Naive thymus-derived CD4-positive, alpha-beta T cell (primary cell): Measurements from ENCODE around the gene YJEFN3. TPM values are rescaled to one million over a fixed set of nuclear protein-coding genes. Genes with fewer than 3 reads are reported as not detected.

Experiments used
- ATAC-seq: fragments of 150-1000 bp; cut with Tn5 transposase; 2 replicates; pipeline ENCODE4 v1.10.0; 2021; ENCODE audit warnings: mild to moderate bottlenecking, moderate library complexity
- CTCF ChIA-PET: fragments of 350-600 bp; sonication (Branson Sonifier 250); formaldehyde crosslinking; loops from one replicate; lab custom pipeline; 2021; ENCODE audit warnings: antibody characterized with exemption; lab: Charles Lee
- POLR2A ChIA-PET: fragments of 350-600 bp; sonication (Branson Sonifier 250); formaldehyde crosslinking; loops from one replicate; lab custom pipeline; 2021; ENCODE audit warnings: antibody characterized with exemption, inconsistent platforms; lab: Charles Lee
- DNase-seq, 9 donors: peaks; one replicate each; pipeline versions ENCODE4 v3.0.0 to v3.0.0-alpha.2; 2020 to 2022; ENCODE audit warnings: mixed read lengths in 1 of 9
- H3K27ac ChIP-seq: one replicate; pipeline ENCODE4 v1.7.0; 2013; ENCODE audit warnings: mild to moderate bottlenecking, low read depth, low read length, moderate library complexity
- H3K27me3 ChIP-seq, 2 donors: one replicate each; pipeline ENCODE4 v1.7.0; 2013; ENCODE audit warnings: low read length in 2 of 2, mild to moderate bottlenecking in 2 of 2, moderate library complexity in 2 of 2; ENCODE audit not compliant: control insufficient read depth in 2 of 2, insufficient read depth in 2 of 2
- H3K36me3 ChIP-seq, 3 experiments: 1 replicate in 2 of 3; 2 replicates in 1 of 3; pipeline ENCODE4 v1.7.0; 2013; ENCODE audit warnings: low read length in 3 of 3, mild to moderate bottlenecking in 3 of 3, moderate library complexity in 1 of 3; ENCODE audit not compliant: insufficient read depth in 3 of 3, control insufficient read depth in 2 of 3
- H3K4me1 ChIP-seq, 2 donors: one replicate each; pipeline ENCODE4 v1.7.0; 2013; ENCODE audit warnings: low read length in 2 of 2, mild to moderate bottlenecking in 2 of 2, moderate library complexity in 1 of 2; ENCODE audit not compliant: control insufficient read depth in 2 of 2, insufficient read depth in 2 of 2
- H3K4me3 ChIP-seq: 2 replicates; pipeline ENCODE4 v1.7.0; 2013; ENCODE audit warnings: mild to moderate bottlenecking, low read length
- H3K9me3 ChIP-seq, 3 experiments: 1 replicate in 2 of 3; 2 replicates in 1 of 3; pipeline ENCODE4 v1.7.0; 2013; ENCODE audit warnings: low read length in 3 of 3; ENCODE audit not compliant: control insufficient read depth in 2 of 3
- H3K27ac Mint-ChIP-seq, 9 donors: one replicate each; pipeline ENCODE4 v1.8.0; 2020 to 2022; ENCODE audit warnings: mixed read lengths in 9 of 9, mild to moderate bottlenecking in 8 of 9, moderate library complexity in 5 of 9, inconsistent platforms in 2 of 9
- H3K27me3 Mint-ChIP-seq, 5 donors: one replicate each; pipeline ENCODE4 v1.8.0; 2021 to 2022; ENCODE audit warnings: mixed read lengths in 5 of 5, mild to moderate bottlenecking in 1 of 5
- H3K36me3 Mint-ChIP-seq, 5 donors: one replicate each; pipeline ENCODE4 v1.8.0; 2020 to 2022; ENCODE audit warnings: mixed read lengths in 5 of 5, mild to moderate bottlenecking in 3 of 5, inconsistent platforms in 1 of 5
- H3K4me1 Mint-ChIP-seq, 7 donors: one replicate each; pipeline ENCODE4 v1.8.0; 2020 to 2022; ENCODE audit warnings: mixed read lengths in 7 of 7, mild to moderate bottlenecking in 3 of 7, inconsistent platforms in 1 of 7
- H3K4me3 Mint-ChIP-seq, 10 donors: one replicate each; pipeline ENCODE4 v1.8.0; 2020 to 2022; ENCODE audit warnings: mild to moderate bottlenecking in 10 of 10, mixed read lengths in 10 of 10, moderate library complexity in 6 of 10, inconsistent platforms in 2 of 10
- H3K9me3 Mint-ChIP-seq, 11 donors: one replicate each; pipeline ENCODE4 v1.8.0; 2020 to 2022; ENCODE audit warnings: mixed read lengths in 11 of 11, mild to moderate bottlenecking in 4 of 11, inconsistent platforms in 1 of 11, moderate library complexity in 1 of 11
- intact Hi-C, 2 donors: fragments of 100-400 bp; cut with micrococcal nuclease; formaldehyde crosslinking; loops; one replicate each; pipeline ENCODE4 v1.15.1; 2023
- polyA plus RNA-seq, 2 donors: library from polyadenylated mRNA; unstranded; fragments of 300-500 nt; fragmentation: Illumina TruSeq; gene quantifications; one replicate each; pipeline ENCODE4 v1.2.3, GENCODE V29; 2021
- total RNA-seq, 6 experiments: library from RNA in 5 of 6; stranded (reverse) in 5 of 6; gene quantifications; 1 replicate in 5 of 6; 2 replicates in 1 of 6; pipeline ENCODE4 v1.2.3 and lab custom pipeline; 2021 to 2026

The YJEFN3 gene
- total and polyA plus RNA-seq, 7 experiments from 2014 or later, result 0.68 to 18.2 (median 9.2) TPM; not detected in 1

- intact Hi-C loops, result loop anchor here in 1 of 2 donors (1.0 to 5.0 kb wide), 6 partner anchors 59 to 328 kb away; partner anchors contain the start of genes GMIP, PBX4, ZNF253 and ZNF506
- Mint-ChIP-seq H3K9me3 (no peaks in the 10 kb centered on the region), H3K4me1 (peaks cover 8 to 36% (median 29%) of the 10 kb centered on the region in 7 donors), H3K27me3 (peaks cover 0 to 31% (median 4%) of the 10 kb centered on the region in 5 donors), H3K27ac (peak overlapping the region in 1 of 9 donors; percentile 43), H3K36me3 (peaks cover 0 to 3% (median 0%) of the 10 kb centered on the region in 5 donors), H3K4me3 (peak overlapping the region in 5 of 10 donors; percentile 21 to 83 (median 58))
- DNase-seq (peak in 1 of 9 donors; percentile 22), ATAC-seq (no peak)
- ChIA-PET POLR2A (interaction anchor here (1.1 to 1.2 kb wide), 2 partner anchors 20 to 73 kb away, joined by 3 read pairs; no protein-coding TSS in a partner anchor), CTCF (no interaction called here)
- peaks cover 15 to 25% of the 10 kb centered on the region in 2 donors for H3K4me1 ChIP-seq
- H3K4me3 ChIP-seq, result no peak overlapping the region
- H3K36me3 ChIP-seq, result no peaks in the 10 kb centered on the region
- H3K27ac ChIP-seq, result no peak overlapping the region
- H3K27me3 ChIP-seq, result no peaks in the 10 kb centered on the region
- no peaks in the 10 kb centered on the region for H3K9me3 ChIP-seq
These were observed 11.0 kb downstream of the YJEFN3 start for GRCh38 chr19:19539698-19540063.

DNA sequence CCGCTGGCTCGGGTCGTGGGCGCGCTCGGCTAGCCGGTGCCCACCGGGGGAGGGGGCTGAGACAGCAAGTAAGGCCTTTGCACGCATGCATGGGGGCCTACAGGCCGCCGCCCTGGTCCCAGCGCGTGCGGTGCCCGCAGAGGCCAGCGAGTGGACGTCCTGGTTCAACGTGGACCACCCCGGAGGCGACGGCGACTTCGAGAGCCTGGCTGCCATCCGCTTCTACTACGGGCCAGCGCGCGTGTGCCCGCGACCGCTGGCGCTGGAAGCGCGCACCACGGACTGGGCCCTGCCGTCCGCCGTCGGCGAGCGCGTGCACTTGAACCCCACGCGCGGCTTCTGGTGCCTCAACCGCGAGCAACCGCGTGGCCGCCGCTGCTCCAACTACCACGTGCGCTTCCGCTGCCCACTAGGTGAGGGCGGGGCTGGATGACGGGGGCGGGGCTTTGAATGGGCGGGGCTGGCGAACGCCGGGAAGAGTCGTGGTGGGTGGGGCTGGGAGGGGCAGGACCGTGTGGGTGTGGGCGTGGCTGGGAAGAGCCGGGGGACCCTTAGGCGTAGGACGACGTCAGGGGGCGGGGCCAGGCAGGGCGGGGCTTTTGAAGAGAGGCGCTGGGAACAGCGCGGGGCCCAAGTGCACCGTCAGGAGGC lies 11.5 kb downstream of the YJEFN3 start:
- POLR2A ChIA-PET, result interaction anchor here (1.2 kb wide), 1 partner anchor 73 kb away, joined by 3 read pairs; no protein-coding TSS in a partner anchor
- no peaks in the 10 kb centered on the region for H3K9me3 Mint-ChIP-seq
- H3K9me3 ChIP-seq, result no peaks in the 10 kb centered on the region
- peak overlapping the region; percentile 50 for H3K4me3 ChIP-seq
- peak overlapping the region in 3 of 9 donors; percentile 43 to 81 (median 66) for H3K27ac Mint-ChIP-seq
- CTCF ChIA-PET, result no interaction called here
- ATAC-seq, result peak; percentile 50
- H3K4me1 Mint-ChIP-seq, result peaks cover 8 to 36% (median 29%) of the 10 kb centered on the region in 7 donors
- no peaks in the 10 kb centered on the region for H3K36me3 ChIP-seq
- intact Hi-C loops, result loop anchor here in 1 of 2 donors (1.0 to 5.0 kb wide), 4 partner anchors 67 to 327 kb away; partner anchors contain the start of genes GMIP, PBX4 and ZNF253
- peak overlapping the region; percentile 58 to 85 (median 77) for H3K4me3 Mint-ChIP-seq
- H3K27ac ChIP-seq, result no peak overlapping the region
- H3K27me3 Mint-ChIP-seq, result peaks cover 0 to 31% (median 4%) of the 10 kb centered on the region in 5 donors
- peaks cover 0 to 3% (median 0%) of the 10 kb centered on the region in 5 donors for H3K36me3 Mint-ChIP-seq
- DNase-seq, result peak in 4 of 9 donors; percentile 40 to 70 (median 52)
- H3K4me1 ChIP-seq, result peaks cover 15 to 25% of the 10 kb centered on the region in 2 donors
- H3K27me3 ChIP-seq, result no peaks in the 10 kb centered on the region

GRCh38 chr19:19540715-19541515 lies 12.2 kb downstream of the YJEFN3 start:
- H3K4me3 Mint-ChIP-seq, result peak overlapping the region; percentile 58 to 85 (median 77)
- H3K9me3 Mint-ChIP-seq, result no peaks in the 10 kb centered on the region
- Histone ChIP-seq H3K4me1 (peaks cover 15 to 25% of the 10 kb centered on the region in 2 donors), H3K4me3 (peak overlapping the region; percentile 50), H3K9me3 (no peaks in the 10 kb centered on the region), H3K36me3 (no peaks in the 10 kb centered on the region), H3K27me3 (no peaks in the 10 kb centered on the region), H3K27ac (no peak overlapping the region)
- peak; percentile 49 to 79 (median 69) for DNase-seq
- POLR2A ChIA-PET, result interaction anchor here (0.5 to 1.2 kb wide), 3 partner anchors 17 to 128 kb away, joined by 3 read pairs; no protein-coding TSS in a partner anchor
- CTCF ChIA-PET, result no interaction called here
- peak; percentile 86 for ATAC-seq
- intact Hi-C loops, result loop anchor here in 1 of 2 donors (1.0 to 5.0 kb wide), 4 partner anchors 66 to 326 kb away; partner anchors contain the start of genes GMIP, PBX4 and ZNF253
- H3K27me3 Mint-ChIP-seq, result peaks cover 0 to 31% (median 4%) of the 10 kb centered on the region in 5 donors
- peaks cover 8 to 36% (median 29%) of the 10 kb centered on the region in 7 donors for H3K4me1 Mint-ChIP-seq
- peaks cover 0 to 3% (median 0%) of the 10 kb centered on the region in 5 donors for H3K36me3 Mint-ChIP-seq
- H3K27ac Mint-ChIP-seq, result peak overlapping the region in 3 of 9 donors; percentile 43 to 81 (median 66)

DNA sequence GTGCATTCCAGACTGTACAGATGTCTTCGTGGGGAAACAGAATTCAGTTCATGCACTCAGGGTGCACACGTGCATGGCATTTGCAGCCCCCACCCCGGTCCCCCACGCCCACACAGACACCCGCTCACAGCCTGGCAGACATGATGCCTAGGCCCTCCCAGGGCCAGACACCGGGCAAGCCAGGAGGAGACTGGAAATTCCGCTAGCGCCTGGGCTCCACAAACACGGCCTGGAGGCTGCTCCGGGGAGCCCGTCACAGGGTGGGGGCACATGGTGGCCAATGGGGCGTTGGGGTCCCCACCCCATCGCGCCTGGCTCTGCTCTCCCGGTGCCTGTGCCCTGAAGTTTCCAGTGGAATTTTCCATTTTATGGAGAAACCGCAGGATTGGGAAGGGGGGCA lies 12.9 kb downstream of the YJEFN3 start:
- intact Hi-C loops, result loop anchor here in 1 of 2 donors (2.0 to 5.0 kb wide), 2 partner anchors 65 to 326 kb away; partner anchors contain the start of gene ZNF253
- Histone ChIP-seq H3K27me3 (no peaks in the 10 kb centered on the region), H3K27ac (no peak overlapping the region), H3K4me3 (peak overlapping the region; percentile 50), H3K4me1 (peaks cover 15 to 25% of the 10 kb centered on the region in 2 donors), H3K9me3 (no peaks in the 10 kb centered on the region), H3K36me3 (no peaks in the 10 kb centered on the region)
- Mint-ChIP-seq H3K4me1 (peaks cover 8 to 35% (median 29%) of the 10 kb centered on the region in 7 donors), H3K27ac (peak overlapping the region in 1 of 9 donors; percentile 64), H3K27me3 (peaks cover 0 to 28% (median 4%) of the 10 kb centered on the region in 5 donors), H3K4me3 (peak overlapping the region in 8 of 10 donors; percentile 56 to 85 (median 77)), H3K36me3 (peaks cover 0 to 3% (median 0%) of the 10 kb centered on the region in 5 donors), H3K9me3 (no peaks in the 10 kb centered on the region)
- POLR2A ChIA-PET, result interaction anchor here (0.5 to 1.0 kb wide), 2 partner anchors 17 to 127 kb away, joined by 3 read pairs; no protein-coding TSS in a partner anchor
- CTCF ChIA-PET, result no interaction called here
- no peak for DNase-seq
- ATAC-seq, result no peak

- Mint-ChIP-seq H3K4me3 (no peak overlapping the region), H3K4me1 (peaks cover 8 to 33% (median 24%) of the 10 kb centered on the region in 7 donors), H3K27ac (peak overlapping the region in 2 of 9 donors; percentile 1 to 68), H3K36me3 (no peaks in the 10 kb centered on the region), H3K9me3 (no peaks in the 10 kb centered on the region), H3K27me3 (peaks cover 0 to 24% (median 4%) of the 10 kb centered on the region in 5 donors)
- DNase-seq (no peak), ATAC-seq (no peak)
- peaks cover 15 to 25% of the 10 kb centered on the region in 2 donors for H3K4me1 ChIP-seq
- ChIA-PET POLR2A (interaction anchor here (0.5 to 1.6 kb wide), 2 partner anchors 38 to 86 kb away, joined by 3 read pairs; partner anchors contain the start of gene LPAR2), CTCF (no interaction called here)
- no peaks in the 10 kb centered on the region for H3K9me3 ChIP-seq
- intact Hi-C loops, result loop anchor here in 1 of 2 donors (5.0 kb wide), 1 partner anchor 325 kb away; the partner anchor contains the start of gene ZNF253
- H3K27ac ChIP-seq, result no peak overlapping the region
- H3K27me3 ChIP-seq, result no peaks in the 10 kb centered on the region
- no peak overlapping the region for H3K4me3 ChIP-seq
- H3K36me3 ChIP-seq, result no peaks in the 10 kb centered on the region
These were observed 13.8 kb downstream of the YJEFN3 start for GRCh38 chr19:19542507-19542906.

DNA sequence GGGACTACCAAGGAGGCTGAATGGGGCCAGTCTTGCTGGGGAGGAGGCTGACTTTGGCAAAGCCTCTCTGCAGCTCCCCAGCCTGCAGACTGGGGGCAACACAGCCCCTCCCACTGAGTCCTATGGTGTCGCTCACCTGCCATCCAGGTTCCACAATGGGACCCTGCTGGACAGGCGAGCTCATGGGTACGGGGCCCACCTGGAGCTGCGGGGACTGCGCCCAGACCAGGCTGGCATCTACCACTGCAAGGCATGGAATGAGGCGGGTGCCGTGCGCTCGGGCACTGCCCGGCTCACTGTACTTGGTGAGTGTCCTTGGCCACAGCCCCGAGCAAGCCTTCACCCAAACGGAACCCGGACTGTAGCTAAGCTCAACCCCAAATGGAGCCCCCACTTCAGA lies 14.4 kb downstream of the YJEFN3 start:
- Histone ChIP-seq H3K27ac (no peak overlapping the region), H3K36me3 (no peaks in the 10 kb centered on the region), H3K4me3 (no peak overlapping the region), H3K4me1 (peaks cover 15 to 25% of the 10 kb centered on the region in 2 donors), H3K27me3 (no peaks in the 10 kb centered on the region), H3K9me3 (no peaks in the 10 kb centered on the region)
- ATAC-seq, result no peak
- CTCF ChIA-PET, result no interaction called here
- Mint-ChIP-seq H3K36me3 (no peaks in the 10 kb centered on the region), H3K27ac (no peak overlapping the region), H3K4me3 (no peak overlapping the region), H3K9me3 (no peaks in the 10 kb centered on the region), H3K4me1 (peaks cover 8 to 29% (median 20%) of the 10 kb centered on the region in 7 donors), H3K27me3 (peaks cover 0 to 20% (median 4%) of the 10 kb centered on the region in 5 donors)
- no peak for DNase-seq
- POLR2A ChIA-PET, result interaction anchor here (0.5 to 1.6 kb wide), 2 partner anchors 37 to 85 kb away, joined by 3 read pairs; partner anchors contain the start of gene LPAR2
- intact Hi-C loops, result loop anchor here in 1 of 2 donors (5.0 kb wide), 1 partner anchor 324 kb away; the partner anchor contains the start of gene ZNF253
